CD14-positive monocyte (primary cell): Measurements from ENCODE around the gene PRLR. TPM values are rescaled to one million over a fixed set of nuclear protein-coding genes. Genes with fewer than 3 reads are reported as not detected.

Experiments
- DNase-seq, 3 donors: peaks; one replicate each; pipeline ENCODE4 v3.0.0-alpha.2; 2011 to 2022
- H2AFZ ChIP-seq: 2 replicates; pipeline ENCODE4 v1.6.0; 2012; ENCODE audit warnings: mild to moderate bottlenecking, low read depth, low read length, inconsistent platforms; ENCODE audit not compliant: insufficient read depth, poor library complexity, severe bottlenecking
- H3K27ac ChIP-seq, 2 donors: 1 replicate in 1 of 2; 2 replicates in 1 of 2; pipeline ENCODE4 v1.5.1; 2012 to 2013; ENCODE audit warnings: low read length in 2 of 2, control low read depth in 1 of 2, inconsistent platforms in 1 of 2, low read depth in 1 of 2, mild to moderate bottlenecking in 1 of 2
- H3K27me3 ChIP-seq, 2 donors: one replicate each; pipeline versions ENCODE4 v1.6.0 to v1.6.1; 2011 to 2013; ENCODE audit warnings: low read length in 2 of 2; ENCODE audit not compliant: control insufficient read depth in 2 of 2, insufficient read depth in 2 of 2
- H3K36me3 ChIP-seq, 2 donors: replicated peaks in 1 of 2; 1 replicate in 1 of 2; 2 replicates in 1 of 2; pipeline versions ENCODE4 v1.5.1 to v1.6.1; 2012 to 2013; ENCODE audit warnings: low read length in 2 of 2, control low read depth in 1 of 2, inconsistent platforms in 1 of 2, mild to moderate bottlenecking in 1 of 2; ENCODE audit not compliant: insufficient read depth in 2 of 2, control insufficient read depth in 1 of 2
- H3K4me1 ChIP-seq, 2 donors: 1 replicate in 1 of 2; 2 replicates in 1 of 2; pipeline versions ENCODE4 v1.5.1 to v1.6.1; 2012 to 2013; ENCODE audit warnings: low read length in 2 of 2, control low read depth in 1 of 2, inconsistent platforms in 1 of 2, mild to moderate bottlenecking in 1 of 2, moderate library complexity in 1 of 2; ENCODE audit not compliant: insufficient read depth in 2 of 2, control insufficient read depth in 1 of 2
- H3K4me2 ChIP-seq: replicated peaks from 2 replicates; pipeline ENCODE3; 2012; ENCODE audit warnings: low read length, moderate library complexity, mild to moderate bottlenecking; ENCODE audit not compliant: poor library complexity, severe bottlenecking; ENCODE audit errors: extremely low read depth
- H3K4me3 ChIP-seq, 3 experiments: fragments of 200-600 bp in 1 of 3; sonication (generic) in 1 of 3; replicated peaks in 1 of 3; 1 replicate in 2 of 3; 2 replicates in 1 of 3; pipeline ENCODE4 v1.5.1; 2011 to 2013; ENCODE audit warnings: low read length in 3 of 3, mild to moderate bottlenecking in 3 of 3, control low read depth in 2 of 3, low read depth in 2 of 3, inconsistent platforms in 1 of 3, moderate library complexity in 1 of 3
- H3K79me2 ChIP-seq: 2 replicates; pipeline ENCODE4 v1.6.0; 2012; ENCODE audit warnings: mild to moderate bottlenecking, control low read depth, inconsistent platforms, low read length, moderate library complexity; ENCODE audit not compliant: insufficient read depth
- H3K9ac ChIP-seq: 2 replicates; pipeline ENCODE4 v1.6.0; 2017; ENCODE audit warnings: low read length, mild to moderate bottlenecking; ENCODE audit not compliant: insufficient read depth, poor library complexity, severe bottlenecking
- H3K9me3 ChIP-seq, 2 donors: replicated peaks in 1 of 2; 1 replicate in 1 of 2; 2 replicates in 1 of 2; pipeline versions ENCODE4 v1.5.1 to v1.6.1; 2012 to 2013; ENCODE audit warnings: low read length in 2 of 2, control low read depth in 1 of 2; ENCODE audit not compliant: control insufficient read depth in 1 of 2, insufficient read depth in 1 of 2
- H4K20me1 ChIP-seq: 2 replicates; pipeline ENCODE4 v1.6.0; 2012; ENCODE audit warnings: mild to moderate bottlenecking, low read length, control low read depth, moderate library complexity; ENCODE audit not compliant: insufficient read depth
- H3K27ac Mint-ChIP-seq, 7 donors: one replicate each; pipeline ENCODE4 v1.8.0; 2020; ENCODE audit warnings: mild to moderate bottlenecking in 7 of 7, mixed read lengths in 7 of 7, moderate library complexity in 6 of 7, inconsistent platforms in 2 of 7
- H3K27me3 Mint-ChIP-seq, 3 donors: one replicate each; pipeline ENCODE4 v1.8.0; 2021 to 2022; ENCODE audit warnings: low read depth in 3 of 3, mild to moderate bottlenecking in 3 of 3, mixed read lengths in 3 of 3, moderate library complexity in 3 of 3, inconsistent platforms in 1 of 3
- H3K36me3 Mint-ChIP-seq, 2 donors: one replicate each; pipeline ENCODE4 v1.8.0; 2020; ENCODE audit warnings: mixed read lengths in 2 of 2, inconsistent platforms in 1 of 2, mild to moderate bottlenecking in 1 of 2
- H3K4me1 Mint-ChIP-seq: one replicate; pipeline ENCODE4 v1.8.0; 2020; ENCODE audit warnings: mild to moderate bottlenecking, mixed read lengths
- H3K4me3 Mint-ChIP-seq, 2 donors: one replicate each; pipeline ENCODE4 v1.8.0; 2020; ENCODE audit warnings: mild to moderate bottlenecking in 2 of 2, mixed read lengths in 2 of 2, moderate library complexity in 1 of 2
- H3K9me3 Mint-ChIP-seq, 7 donors: one replicate each; pipeline ENCODE4 v1.8.0; 2020 to 2022; ENCODE audit warnings: mixed read lengths in 7 of 7, mild to moderate bottlenecking in 6 of 7, moderate library complexity in 6 of 7, inconsistent platforms in 2 of 7
- CTCF ChIP-seq: fragments of 200-600 bp; IDR thresholded peaks from one replicate; pipeline ENCODE4 v1.8.0; 2022; ENCODE audit warnings: antibody characterized with exemption, mild to moderate bottlenecking
- WGBS: methylation state at CpG from one replicate; pipeline ENCODE4 v1.1.5; 2013; ENCODE audit warnings: missing lambda C conversion rate; ENCODE audit not compliant: insufficient coverage; 5-methylcytosine and 5-hydroxymethylcytosine counted together
- intact Hi-C, 2 donors: fragments of 100-400 bp; cut with micrococcal nuclease; formaldehyde crosslinking; loops; one replicate each; pipeline versions ENCODE4 v1.15.0 to v1.15.1; 2023
- polyA plus RNA-seq, 3 donors: library from polyadenylated mRNA; depleted of rRNA in 1 of 3; unstranded in 2 of 3; stranded (reverse) in 1 of 3; fragments of 300-500 nt in 2 of 3; fragments of >200 nt in 1 of 3; fragmentation: Illumina TruSeq in 2 of 3; gene quantifications; 1 replicate in 2 of 3; 2 replicates in 1 of 3; pipeline ENCODE4 v1.2.3, GENCODE V29; 2012 to 2021

Gene PRLR
- polyA plus RNA-seq, 3 donors: 0.12 to 1.7 (median 0.88) TPM

GRCh38 chr5:35182486-35182885 is 47.8 kb downstream of the PRLR start:
- Mint-ChIP-seq H3K4me3 (no peak overlapping the region), H3K4me1 (peaks cover 11% of the 10 kb centered on the region), H3K27ac (no peak overlapping the region), H3K36me3 (peaks cover 28 to 42% of the 10 kb centered on the region in 2 donors), H3K27me3 (peaks cover 0 to 2% (median 1%) of the 10 kb centered on the region in 3 donors), H3K9me3 (peaks cover 0 to 2% (median 0%) of the 10 kb centered on the region in 7 donors)
- intact Hi-C loops: no loop called here
- no peak overlapping the region for H3K4me2 ChIP-seq
- no peak overlapping the region for H3K27ac ChIP-seq
- H3K36me3 ChIP-seq: peaks cover 2 to 18% of the 10 kb centered on the region in 2 donors
- no peak overlapping the region for H3K9ac ChIP-seq
- no peak overlapping the region for H2AFZ ChIP-seq
- H3K79me2 ChIP-seq: peaks cover 5% of the 10 kb centered on the region
- TF ChIP-seq CTCF: no peak
- no peaks in the 10 kb centered on the region for H3K27me3 ChIP-seq
- no peak overlapping the region for H3K4me3 ChIP-seq
- no peak for DNase-seq
- WGBS: no CpG with 5 or more reads among the region's 1 CpG
- no peaks in the 10 kb centered on the region for H3K4me1 ChIP-seq
- no peaks in the 10 kb centered on the region for H3K9me3 ChIP-seq
- H4K20me1 ChIP-seq: no peaks in the 10 kb centered on the region

DNA sequence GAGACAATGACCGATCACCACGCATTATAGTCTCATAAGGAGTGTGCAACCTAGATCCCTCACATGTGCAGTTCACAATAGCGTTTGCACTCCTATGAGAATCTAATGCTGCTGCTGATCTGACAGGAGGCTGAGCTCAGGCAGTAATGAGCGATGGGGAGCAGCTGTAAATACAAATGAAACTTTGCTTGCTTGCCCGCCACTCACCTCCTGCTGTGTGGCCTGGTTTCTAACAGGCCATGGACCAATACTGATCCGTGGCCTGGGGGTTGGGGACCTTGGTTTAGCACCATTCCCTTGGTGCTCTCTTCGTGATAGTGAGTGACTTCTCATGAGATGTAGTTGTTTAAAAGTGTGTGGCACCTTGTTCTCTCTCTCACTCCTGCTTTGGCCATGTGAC is 50.2 kb downstream of the PRLR start:
- Histone ChIP-seq H3K36me3 (peaks cover 0 to 18% of the 10 kb centered on the region in 2 donors), H3K4me2 (no peak overlapping the region), H3K4me1 (no peaks in the 10 kb centered on the region), H3K9ac (no peak overlapping the region), H3K4me3 (no peak overlapping the region), H3K27me3 (no peaks in the 10 kb centered on the region), H4K20me1 (no peaks in the 10 kb centered on the region), H3K27ac (no peak overlapping the region), H3K79me2 (no peaks in the 10 kb centered on the region), H3K9me3 (no peaks in the 10 kb centered on the region), H2AFZ (no peak overlapping the region)
- Mint-ChIP-seq H3K4me1 (peaks cover 11% of the 10 kb centered on the region), H3K27ac (no peak overlapping the region), H3K9me3 (peaks cover 0 to 3% (median 2%) of the 10 kb centered on the region in 7 donors), H3K4me3 (no peak overlapping the region), H3K36me3 (peaks cover 33 to 36% of the 10 kb centered on the region in 2 donors), H3K27me3 (peaks cover 0 to 2% (median 1%) of the 10 kb centered on the region in 3 donors)
- intact Hi-C loops: no loop called here
- no peak for DNase-seq
- over 99% methylated on average over 6 of the region's 7 CpGs for WGBS
- TF ChIP-seq CTCF: no peak
